Trophoblast cell (in vitro differentiated cells and primary cell): ENCODE results near the gene FAM107B.
A peak's percentile ranks its signal among the peaks of the same experiment; 100 is the strongest.

ENCODE experiments used
- DNase-seq, 2 donors: peaks; one replicate each; pipeline ENCODE4 v3.0.0-alpha.2; 2016
- H2AFZ ChIP-seq: 2 replicates; pipeline ENCODE4 v1.6.1; 2013; ENCODE audit warnings: low read length, moderate library complexity, mild to moderate bottlenecking; ENCODE audit not compliant: insufficient read depth, poor library complexity
- H2AK5ac ChIP-seq: 2 replicates; pipeline ENCODE4 v1.6.1; 2013; ENCODE audit warnings: mild to moderate bottlenecking, low read length
- H2BK120ac ChIP-seq: 2 replicates; pipeline ENCODE4 v1.6.1; 2013; ENCODE audit warnings: low read length, mild to moderate bottlenecking, moderate library complexity; ENCODE audit not compliant: insufficient read depth, poor library complexity
- H2BK12ac ChIP-seq: 2 replicates; pipeline ENCODE4 v1.6.1; 2013; ENCODE audit warnings: mild to moderate bottlenecking, low read length, moderate library complexity
- H2BK5ac ChIP-seq: 2 replicates; pipeline ENCODE4 v1.6.1; 2013; ENCODE audit warnings: low read length, low read depth, moderate library complexity, mild to moderate bottlenecking; ENCODE audit not compliant: poor library complexity
- H3K14ac ChIP-seq: 2 replicates; pipeline ENCODE4 v1.6.1; 2013; ENCODE audit warnings: mild to moderate bottlenecking, low read length
- H3K18ac ChIP-seq: 2 replicates; pipeline ENCODE4 v1.6.1; 2013; ENCODE audit warnings: mild to moderate bottlenecking, low read length
- H3K23ac ChIP-seq: 2 replicates; pipeline ENCODE4 v1.6.1; 2013; ENCODE audit warnings: low read length
- H3K27ac ChIP-seq: 2 replicates; pipeline ENCODE4 v1.5.1; 2013; ENCODE audit warnings: low read depth, mild to moderate bottlenecking, inconsistent platforms, low read length, moderate library complexity
- H3K27me3 ChIP-seq: 2 replicates; pipeline ENCODE4 v1.6.1; 2013; ENCODE audit warnings: inconsistent platforms, mild to moderate bottlenecking, low read length, moderate library complexity; ENCODE audit not compliant: insufficient read depth
- H3K36me3 ChIP-seq, 2 experiments: 1 replicate in 1 of 2; 2 replicates in 1 of 2; pipeline ENCODE4 v1.6.1; 2013; ENCODE audit warnings: low read length in 2 of 2, mild to moderate bottlenecking in 2 of 2, moderate library complexity in 1 of 2; ENCODE audit not compliant: insufficient read depth in 2 of 2, control insufficient read depth in 1 of 2
- H3K4ac ChIP-seq: 2 replicates; pipeline ENCODE4 v1.6.1; 2013; ENCODE audit warnings: low read depth, mild to moderate bottlenecking, low read length, moderate library complexity
- H3K4me1 ChIP-seq, 2 experiments: 1 replicate in 1 of 2; 2 replicates in 1 of 2; pipeline ENCODE4 v1.6.1; 2013; ENCODE audit warnings: low read length in 2 of 2, mild to moderate bottlenecking in 2 of 2, moderate library complexity in 1 of 2; ENCODE audit not compliant: insufficient read depth in 2 of 2, control insufficient read depth in 1 of 2
- H3K4me2 ChIP-seq: 2 replicates; pipeline ENCODE4 v1.6.1; 2013; ENCODE audit warnings: inconsistent platforms, mild to moderate bottlenecking, low read length, moderate library complexity
- H3K4me3 ChIP-seq: 2 replicates; pipeline ENCODE4 v1.5.1; 2013; ENCODE audit warnings: mild to moderate bottlenecking, low read depth, low read length, inconsistent platforms
- H3K79me1 ChIP-seq: one replicate; pipeline ENCODE4 v1.6.1; 2013; ENCODE audit warnings: low read length
- H3K79me2 ChIP-seq: 2 replicates; pipeline ENCODE4 v1.6.1; 2013; ENCODE audit warnings: low read length, mild to moderate bottlenecking; ENCODE audit not compliant: control insufficient read depth, insufficient read depth, poor library complexity
- H3K9ac ChIP-seq: 2 replicates; pipeline ENCODE4 v1.6.1; 2013; ENCODE audit warnings: mild to moderate bottlenecking, low read length
- H3K9me3 ChIP-seq: 2 replicates; pipeline ENCODE4 v1.6.1; 2013; ENCODE audit warnings: low read depth, mild to moderate bottlenecking, control low read depth, inconsistent platforms, low read length; ENCODE audit not compliant: insufficient read depth
- H4K12ac ChIP-seq: 2 replicates; pipeline ENCODE4 v1.6.1; 2013; ENCODE audit warnings: low read depth, mild to moderate bottlenecking, low read length, moderate library complexity
- H4K8ac ChIP-seq: 2 replicates; pipeline ENCODE4 v1.6.1; 2013; ENCODE audit warnings: low read depth, mild to moderate bottlenecking, low read length, moderate library complexity
- H4K91ac ChIP-seq: one replicate; pipeline ENCODE4 v1.6.1; 2013; ENCODE audit warnings: low read depth, mild to moderate bottlenecking, low read length, moderate library complexity
- WGBS: extraction: QIAGEN DNeasy Blood & Tissue Kit; methylation state at CpG from one replicate; pipeline ENCODE4 v1.1.7; 2013; ENCODE audit warnings: missing lambda C conversion rate; ENCODE audit not compliant: insufficient read length, insufficient coverage; ENCODE audit errors: extremely low coverage; 5-methylcytosine and 5-hydroxymethylcytosine counted together

Gene FAM107B

DNA sequence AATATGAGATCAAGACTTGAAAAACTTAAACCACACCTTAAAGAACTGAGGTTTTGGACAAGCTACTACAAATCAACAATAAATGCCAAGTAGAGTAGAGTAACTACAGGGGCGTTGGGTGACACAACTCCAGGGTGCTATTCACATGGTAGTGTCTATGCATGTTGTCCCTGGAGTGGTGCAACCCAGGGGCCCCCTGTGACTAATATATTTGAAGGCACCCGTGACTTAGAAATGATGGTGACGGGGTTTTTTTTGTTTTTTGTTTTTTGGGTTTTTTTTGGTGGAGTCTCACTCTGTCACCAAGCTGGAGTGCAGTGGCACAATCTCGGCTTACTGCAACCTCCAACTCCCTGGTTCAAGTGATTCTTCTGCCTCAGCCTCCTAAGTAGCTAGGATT, 106.9 kb downstream of the FAM107B start:
- H3K18ac ChIP-seq = no peak overlapping the region

DNA sequence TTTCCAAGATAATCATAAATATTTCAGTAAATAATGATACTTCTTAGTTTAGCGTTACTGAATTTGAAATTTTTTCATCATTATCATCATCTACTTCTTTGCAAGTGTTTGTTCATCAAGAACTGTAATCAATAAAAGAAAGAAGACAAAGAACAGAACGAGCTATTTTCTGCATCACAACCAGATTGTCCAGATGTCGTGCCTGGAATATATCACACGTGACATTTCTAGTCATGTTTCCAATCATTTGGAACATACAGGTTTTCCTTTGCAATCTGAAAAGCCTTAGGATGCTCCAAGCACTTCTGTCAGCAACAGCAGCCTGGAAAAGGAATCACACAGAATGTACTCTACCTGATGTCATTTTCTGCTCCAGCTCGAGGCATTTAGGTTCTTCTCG, 107.4 kb downstream of the FAM107B start:
- Histone ChIP-seq H3K79me1 (peaks cover 6% of the 10 kb centered on the region), H2BK120ac (no peak overlapping the region), H3K36me3 (no peaks in the 10 kb centered on the region), H3K4me3 (no peak overlapping the region), H3K4me1 (peaks cover 2 to 11% of the 10 kb centered on the region in 2 experiments), H3K23ac (no peak overlapping the region), H3K4me2 (no peak overlapping the region), H3K18ac (no peak overlapping the region), H2BK5ac (no peak overlapping the region), H3K27ac (peak overlapping the region; percentile 88), H3K27me3 (no peaks in the 10 kb centered on the region), H3K79me2 (no peaks in the 10 kb centered on the region), H2BK12ac (no peak overlapping the region), H4K8ac (no peak overlapping the region), H3K9me3 (no peaks in the 10 kb centered on the region), H3K14ac (no peak overlapping the region), H2AFZ (no peak overlapping the region), H3K9ac (no peak overlapping the region), H4K12ac (no peak overlapping the region), H4K91ac (no peak overlapping the region), H3K4ac (no peak overlapping the region), H2AK5ac (no peak overlapping the region)
- no peak for DNase-seq
- WGBS = no CpG with 5 or more reads among the region's 6 CpGs

More for the DNA sequence above, 106.9 kb downstream of the FAM107B start:
- Histone ChIP-seq H3K23ac (no peak overlapping the region), H4K8ac (no peak overlapping the region), H4K91ac (peak overlapping the region; percentile 82), H3K27ac (peak overlapping the region; percentile 88), H3K79me1 (peaks cover 6% of the 10 kb centered on the region), H3K79me2 (no peaks in the 10 kb centered on the region), H3K9me3 (no peaks in the 10 kb centered on the region), H2BK120ac (peak overlapping the region; percentile 84), H2AFZ (no peak overlapping the region), H3K4ac (no peak overlapping the region), H3K9ac (no peak overlapping the region), H3K36me3 (no peaks in the 10 kb centered on the region), H2BK12ac (peak overlapping the region; percentile 55), H3K27me3 (no peaks in the 10 kb centered on the region), H3K4me3 (no peak overlapping the region), H3K4me2 (peak overlapping the region; percentile 26), H2BK5ac (peak overlapping the region; percentile 53), H2AK5ac (no peak overlapping the region), H4K12ac (no peak overlapping the region), H3K14ac (no peak overlapping the region), H3K4me1 (peaks cover 2 to 11% of the 10 kb centered on the region in 2 experiments)
- no CpG with 5 or more reads among the region's 4 CpGs for WGBS
- DNase-seq = no peak

DNA sequence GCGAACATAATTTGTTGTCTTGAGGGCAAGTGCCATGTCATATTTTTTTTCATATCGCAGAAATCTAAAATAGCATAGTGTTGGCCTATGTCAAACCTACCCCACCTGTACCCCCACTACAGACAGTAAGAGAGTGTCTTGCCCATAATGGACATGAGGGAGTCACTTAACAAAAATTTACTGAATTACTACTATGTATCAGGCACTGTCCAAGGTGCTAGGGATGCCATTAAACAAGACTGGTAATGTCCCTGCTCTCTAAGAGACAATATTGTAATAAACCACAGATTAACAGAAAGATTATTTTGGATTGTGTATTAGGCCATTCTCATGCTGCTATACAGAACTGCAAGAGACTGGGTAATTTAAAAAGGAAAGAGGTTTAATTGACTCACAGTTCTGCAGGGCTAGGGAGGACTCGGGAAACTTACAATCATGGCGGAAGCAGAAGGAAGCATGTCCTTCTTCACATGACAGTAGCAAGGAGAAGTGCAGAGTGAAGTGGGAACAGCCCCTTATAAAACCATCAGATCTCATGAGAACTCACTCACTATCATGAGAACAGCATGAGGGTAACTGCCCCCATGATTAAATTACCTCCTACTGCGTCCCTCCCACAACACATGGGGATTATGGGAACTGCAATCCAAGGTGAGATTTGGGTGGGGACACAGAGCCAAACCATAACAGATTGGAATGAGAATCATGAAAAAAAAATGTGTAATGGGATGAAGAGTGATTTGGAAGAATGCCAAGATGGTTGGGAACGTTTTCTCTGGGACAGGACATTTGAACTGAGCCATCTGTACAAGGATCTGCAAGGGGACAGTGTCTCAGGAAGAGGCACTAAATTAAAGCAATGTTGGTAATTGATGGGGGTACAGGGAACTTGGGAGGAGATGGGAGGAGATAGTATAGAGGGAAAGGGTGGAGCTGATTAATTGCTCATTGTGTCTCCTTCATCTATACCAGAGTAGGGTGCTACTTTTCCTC, 108.5 kb downstream of the FAM107B start:
- Histone ChIP-seq H3K27me3 (no peaks in the 10 kb centered on the region), H3K4me1 (peaks cover 2 to 8% of the 10 kb centered on the region in 2 experiments), H3K4ac (no peak overlapping the region), H4K8ac (no peak overlapping the region), H3K9me3 (no peaks in the 10 kb centered on the region), H2AK5ac (no peak overlapping the region), H3K36me3 (no peaks in the 10 kb centered on the region), H2AFZ (no peak overlapping the region), H4K12ac (no peak overlapping the region), H3K79me1 (peaks cover 5% of the 10 kb centered on the region), H2BK5ac (no peak overlapping the region), H3K9ac (no peak overlapping the region), H3K79me2 (no peaks in the 10 kb centered on the region), H3K4me3 (no peak overlapping the region), H3K18ac (no peak overlapping the region), H2BK120ac (no peak overlapping the region), H2BK12ac (no peak overlapping the region), H4K91ac (no peak overlapping the region), H3K23ac (no peak overlapping the region), H3K27ac (no peak overlapping the region), H3K4me2 (no peak overlapping the region), H3K14ac (no peak overlapping the region)
- WGBS = no CpG with 5 or more reads among the region's 6 CpGs
- DNase-seq = peak in 1 of 2 donors; percentile 33

DNA sequence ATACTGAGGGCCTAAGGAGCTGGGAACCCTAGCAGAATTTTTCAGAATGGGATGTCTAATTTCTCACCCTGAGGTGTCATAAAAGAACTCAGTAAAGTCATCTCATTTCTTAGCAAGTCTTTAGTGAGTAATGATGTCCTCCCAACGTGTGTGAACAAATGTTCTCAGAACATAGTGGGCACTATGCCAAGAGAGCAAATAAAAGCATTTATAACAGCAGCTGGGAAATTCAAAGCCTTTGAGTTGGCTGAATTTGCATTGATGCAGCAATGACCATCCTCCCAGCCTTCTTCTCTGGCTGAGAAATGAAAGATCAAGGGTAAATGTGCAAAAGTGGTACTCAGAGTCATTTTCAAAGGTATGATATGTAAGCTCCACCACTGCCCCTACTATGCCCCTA, 109.4 kb downstream of the FAM107B start:
- Histone ChIP-seq H4K91ac (no peak overlapping the region), H3K4me1 (peaks cover 0 to 3% of the 10 kb centered on the region in 2 experiments), H4K12ac (no peak overlapping the region), H3K9me3 (no peaks in the 10 kb centered on the region), H2AK5ac (no peak overlapping the region), H3K27ac (no peak overlapping the region), H2BK120ac (no peak overlapping the region), H3K4ac (no peak overlapping the region), H3K36me3 (no peaks in the 10 kb centered on the region), H3K79me1 (peaks cover 5% of the 10 kb centered on the region), H3K14ac (no peak overlapping the region), H3K4me3 (no peak overlapping the region), H4K8ac (no peak overlapping the region), H3K27me3 (no peaks in the 10 kb centered on the region), H3K4me2 (no peak overlapping the region), H2AFZ (no peak overlapping the region), H2BK5ac (no peak overlapping the region), H3K18ac (no peak overlapping the region), H3K9ac (no peak overlapping the region), H3K79me2 (no peaks in the 10 kb centered on the region), H3K23ac (no peak overlapping the region), H2BK12ac (no peak overlapping the region)
- DNase-seq = no peak
- no CpG with 5 or more reads among the region's 1 CpG for WGBS
